ENCODE data around the gene SATB2.

DNA sequence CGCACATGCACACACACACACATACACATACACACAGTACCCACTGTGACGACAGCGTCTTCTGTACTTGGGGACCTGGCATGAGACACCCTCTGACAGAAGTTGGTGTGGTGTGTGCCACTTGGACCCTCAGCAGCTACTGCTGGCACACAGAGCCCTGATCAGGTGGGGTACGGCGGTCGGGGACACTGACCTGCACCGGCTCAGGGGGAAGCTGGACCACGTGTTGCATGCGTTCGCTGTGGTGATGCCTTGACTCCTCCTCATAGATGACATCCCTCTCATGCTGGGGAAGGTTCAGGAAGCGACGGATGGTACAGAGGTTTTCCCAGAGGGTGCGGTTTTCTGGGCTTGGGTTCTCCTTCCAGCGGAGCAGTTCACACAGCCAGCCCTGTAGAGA, 149.2 kb downstream of the SATB2 start:
- TF ChIP-seq ZNF423 (tag by site-specific recombination; IDR thresholded peaks at IDR 0.05) (no peak), ZNF274 (IDR thresholded peaks at IDR 0.05; ENCODE audit: low read length) (no peak), ZNF274 (tag by site-specific recombination; IDR thresholded peaks at IDR 0.05; ENCODE audit: borderline replicate concordance) (no peak), BCL11A (tag by site-specific recombination; IDR thresholded peaks at IDR 0.05; ENCODE audit: low read depth) (no peak), ZNF416 (tag by site-specific recombination; IDR thresholded peaks at IDR 0.05) (no peak), ZNF776 (tag by site-specific recombination; IDR thresholded peaks at IDR 0.05; ENCODE audit: borderline replicate concordance) (no peak), ZNF202 (tag by site-specific recombination; IDR thresholded peaks at IDR 0.05; ENCODE audit: borderline replicate concordance) (no peak), ZNF561 (tag by site-specific recombination; IDR thresholded peaks at IDR 0.05; ENCODE audit: borderline replicate concordance) (no peak), ZNF623 (tag by site-specific recombination; IDR thresholded peaks at IDR 0.05) (no peak), ZNF610 (tag by site-specific recombination; IDR thresholded peaks at IDR 0.05; ENCODE audit: borderline replicate concordance) (no peak), ZNF433 (tag by site-specific recombination; IDR thresholded peaks at IDR 0.05; ENCODE audit: low read depth) (no peak), ZNF112 (tag by site-specific recombination; IDR thresholded peaks at IDR 0.05) (no peak)
- TF ChIP-seq, protein P1, sequence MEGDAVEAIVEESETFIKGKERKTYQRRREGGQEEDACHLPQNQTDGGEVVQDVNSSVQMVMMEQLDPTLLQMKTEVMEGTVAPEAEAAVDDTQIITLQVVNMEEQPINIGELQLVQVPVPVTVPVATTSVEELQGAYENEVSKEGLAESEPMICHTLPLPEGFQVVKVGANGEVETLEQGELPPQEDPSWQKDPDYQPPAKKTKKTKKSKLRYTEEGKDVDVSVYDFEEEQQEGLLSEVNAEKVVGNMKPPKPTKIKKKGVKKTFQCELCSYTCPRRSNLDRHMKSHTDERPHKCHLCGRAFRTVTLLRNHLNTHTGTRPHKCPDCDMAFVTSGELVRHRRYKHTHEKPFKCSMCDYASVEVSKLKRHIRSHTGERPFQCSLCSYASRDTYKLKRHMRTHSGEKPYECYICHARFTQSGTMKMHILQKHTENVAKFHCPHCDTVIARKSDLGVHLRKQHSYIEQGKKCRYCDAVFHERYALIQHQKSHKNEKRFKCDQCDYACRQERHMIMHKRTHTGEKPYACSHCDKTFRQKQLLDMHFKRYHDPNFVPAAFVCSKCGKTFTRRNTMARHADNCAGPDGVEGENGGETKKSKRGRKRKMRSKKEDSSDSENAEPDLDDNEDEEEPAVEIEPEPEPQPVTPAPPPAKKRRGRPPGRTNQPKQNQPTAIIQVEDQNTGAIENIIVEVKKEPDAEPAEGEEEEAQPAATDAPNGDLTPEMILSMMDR (tag by site-specific recombination; IDR thresholded peaks at IDR 0.05), result no peak
- TF ChIP-seq, protein P2, sequence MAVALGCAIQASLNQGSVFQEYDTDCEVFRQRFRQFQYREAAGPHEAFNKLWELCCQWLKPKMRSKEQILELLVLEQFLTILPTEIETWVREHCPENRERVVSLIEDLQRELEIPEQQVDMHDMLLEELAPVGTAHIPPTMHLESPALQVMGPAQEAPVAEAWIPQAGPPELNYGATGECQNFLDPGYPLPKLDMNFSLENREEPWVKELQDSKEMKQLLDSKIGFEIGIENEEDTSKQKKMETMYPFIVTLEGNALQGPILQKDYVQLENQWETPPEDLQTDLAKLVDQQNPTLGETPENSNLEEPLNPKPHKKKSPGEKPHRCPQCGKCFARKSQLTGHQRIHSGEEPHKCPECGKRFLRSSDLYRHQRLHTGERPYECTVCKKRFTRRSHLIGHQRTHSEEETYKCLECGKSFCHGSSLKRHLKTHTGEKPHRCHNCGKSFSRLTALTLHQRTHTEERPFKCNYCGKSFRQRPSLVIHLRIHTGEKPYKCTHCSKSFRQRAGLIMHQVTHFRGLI (tag by site-specific recombination; IDR thresholded peaks at IDR 0.05), result no peak
- TF ChIP-seq, protein P3, sequence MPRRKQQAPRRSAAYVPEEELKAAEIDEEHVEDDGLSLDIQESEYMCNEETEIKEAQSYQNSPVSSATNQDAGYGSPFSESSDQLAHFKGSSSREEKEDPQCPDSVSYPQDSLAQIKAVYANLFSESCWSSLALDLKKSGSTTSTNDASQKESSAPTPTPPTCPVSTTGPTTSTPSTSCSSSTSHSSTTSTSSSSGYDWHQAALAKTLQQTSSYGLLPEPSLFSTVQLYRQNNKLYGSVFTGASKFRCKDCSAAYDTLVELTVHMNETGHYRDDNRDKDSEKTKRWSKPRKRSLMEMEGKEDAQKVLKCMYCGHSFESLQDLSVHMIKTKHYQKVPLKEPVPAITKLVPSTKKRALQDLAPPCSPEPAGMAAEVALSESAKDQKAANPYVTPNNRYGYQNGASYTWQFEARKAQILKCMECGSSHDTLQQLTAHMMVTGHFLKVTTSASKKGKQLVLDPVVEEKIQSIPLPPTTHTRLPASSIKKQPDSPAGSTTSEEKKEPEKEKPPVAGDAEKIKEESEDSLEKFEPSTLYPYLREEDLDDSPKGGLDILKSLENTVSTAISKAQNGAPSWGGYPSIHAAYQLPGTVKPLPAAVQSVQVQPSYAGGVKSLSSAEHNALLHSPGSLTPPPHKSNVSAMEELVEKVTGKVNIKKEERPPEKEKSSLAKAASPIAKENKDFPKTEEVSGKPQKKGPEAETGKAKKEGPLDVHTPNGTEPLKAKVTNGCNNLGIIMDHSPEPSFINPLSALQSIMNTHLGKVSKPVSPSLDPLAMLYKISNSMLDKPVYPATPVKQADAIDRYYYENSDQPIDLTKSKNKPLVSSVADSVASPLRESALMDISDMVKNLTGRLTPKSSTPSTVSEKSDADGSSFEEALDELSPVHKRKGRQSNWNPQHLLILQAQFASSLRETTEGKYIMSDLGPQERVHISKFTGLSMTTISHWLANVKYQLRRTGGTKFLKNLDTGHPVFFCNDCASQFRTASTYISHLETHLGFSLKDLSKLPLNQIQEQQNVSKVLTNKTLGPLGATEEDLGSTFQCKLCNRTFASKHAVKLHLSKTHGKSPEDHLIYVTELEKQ (tag by site-specific recombination; IDR thresholded peaks at IDR 0.05; ENCODE audit: borderline replicate concordance), result no peak

Data from HEK293 (cell line).